Fibroblast of lung (primary cell): ENCODE data around the gene PSMD10. TPM values are rescaled to one million over a fixed set of nuclear protein-coding genes. Genes with fewer than 3 reads are reported as not detected.

Source experiments
- DNase-seq, 2 donors: peaks; one replicate each; pipeline versions ENCODE4 v3.0.0 to v3.0.0-alpha.2; 2010; ENCODE audit warnings: low read depth in 2 of 2
- H2AFZ ChIP-seq: 2 replicates; pipeline ENCODE4 v1.5.1; 2012; ENCODE audit warnings: low read length, control low read depth, inconsistent platforms
- H3K27ac ChIP-seq: 2 replicates; pipeline ENCODE4 v1.5.1; 2011; ENCODE audit warnings: low read length, control low read depth; ENCODE audit not compliant: insufficient read depth
- H3K27me3 ChIP-seq: 2 replicates; pipeline ENCODE4 v1.5.1; 2011; ENCODE audit warnings: mild to moderate bottlenecking, low read length; ENCODE audit not compliant: control insufficient read depth, insufficient read depth
- H3K36me3 ChIP-seq: 2 replicates; pipeline ENCODE4 v1.5.1; 2011; ENCODE audit warnings: low read length; ENCODE audit not compliant: control insufficient read depth, insufficient read depth
- H3K4me1 ChIP-seq: 2 replicates; pipeline ENCODE4 v1.5.1; 2011; ENCODE audit warnings: low read length; ENCODE audit not compliant: control insufficient read depth, insufficient read depth; ENCODE audit errors: extremely low read depth
- H3K4me2 ChIP-seq: 2 replicates; pipeline ENCODE4 v1.5.1; 2011; ENCODE audit warnings: low read length, control low read depth; ENCODE audit not compliant: insufficient read depth; ENCODE audit errors: extremely low read depth
- H3K4me3 ChIP-seq, 4 experiments: fragments of 200-600 bp in 1 of 4; sonication (generic) in 1 of 4; replicated peaks in 1 of 4; 2 replicates each; pipeline ENCODE4 v1.5.1; 2011 to 2016; ENCODE audit warnings: low read length in 4 of 4, low read depth in 3 of 4, mild to moderate bottlenecking in 3 of 4, control low read depth in 2 of 4, inconsistent platforms in 1 of 4, mixed read lengths in 1 of 4; ENCODE audit not compliant: insufficient read depth in 1 of 4; ENCODE audit errors: control extremely low read depth in 1 of 4
- H3K79me2 ChIP-seq: 2 replicates; pipeline ENCODE4 v1.5.1; 2012; ENCODE audit warnings: mild to moderate bottlenecking, low read length, inconsistent platforms; ENCODE audit not compliant: control insufficient read depth, insufficient read depth
- H3K9ac ChIP-seq: 2 replicates; pipeline ENCODE4 v1.5.1; 2011; ENCODE audit warnings: mild to moderate bottlenecking, low read length, control low read depth; ENCODE audit not compliant: insufficient read depth
- H3K9me3 ChIP-seq: 2 replicates; pipeline ENCODE4 v1.5.1; 2012; ENCODE audit warnings: low read depth, low read length; ENCODE audit not compliant: control insufficient read depth, insufficient read depth
- H4K20me1 ChIP-seq: 2 replicates; pipeline ENCODE4 v1.5.1; 2011; ENCODE audit warnings: low read length; ENCODE audit not compliant: control insufficient read depth, insufficient read depth; ENCODE audit errors: extremely low read depth
- CTCF ChIP-seq, 2 donors: IDR thresholded peaks in 1 of 2; conservative IDR thresholded peaks in 1 of 2; 1 replicate in 1 of 2; 2 replicates in 1 of 2; pipeline ENCODE4 v1.5.1; 2011 to 2012; ENCODE audit warnings: low read length in 2 of 2, control low read depth in 1 of 2, inconsistent platforms in 1 of 2, low read depth in 1 of 2, mild to moderate bottlenecking in 1 of 2
- EZH2 ChIP-seq: IDR thresholded peaks from 2 replicates; pipeline ENCODE4 v1.5.1; 2012; ENCODE audit warnings: low read length, control low read depth, mild to moderate bottlenecking; ENCODE audit errors: missing control alignments
- polyA plus RNA-seq, 2 donors: library from polyadenylated mRNA; depleted of rRNA in 1 of 2; stranded (reverse) in 1 of 2; unstranded in 1 of 2; fragments of >200 nt; gene quantifications; 2 replicates each; pipeline ENCODE4 v1.2.1, GENCODE V29; 2011 to 2012; ENCODE audit warnings: missing spikeins in 1 of 2
- total RNA-seq: library from RNA; depleted of rRNA; stranded (reverse); fragments of >200 nt; gene quantifications from 2 replicates; pipeline ENCODE4 v1.2.1, GENCODE V29; 2014

The PSMD10 gene
- total and polyA plus RNA-seq, 2 donors (not counting 1 experiment from before 2014, with no cell fraction given) = 72.7 to 102 TPM

GRCh38 chrX:108059801-108060200, 31.5 kb downstream of the PSMD10 start:
- Histone ChIP-seq H3K4me3 (no peak overlapping the region), H3K4me1 (no peaks in the 10 kb centered on the region), H3K27me3 (no peaks in the 10 kb centered on the region), H3K27ac (no peak overlapping the region), H3K9ac (no peak overlapping the region), H3K36me3 (no peaks in the 10 kb centered on the region), H4K20me1 (no peaks in the 10 kb centered on the region), H2AFZ (no peak overlapping the region), H3K9me3 (no peaks in the 10 kb centered on the region), H3K4me2 (no peak overlapping the region), H3K79me2 (no peaks in the 10 kb centered on the region)
- no peak for DNase-seq
- TF ChIP-seq CTCF (conservative IDR thresholded peaks at IDR 0.05 in 1 of 2, IDR thresholded peaks at IDR 0.05 in 1 of 2; ENCODE audit: low read depth in 1 of 2, low read length in 2 of 2) (no peak), EZH2 (no peak)

- Histone ChIP-seq H3K4me2 (no peak overlapping the region), H3K79me2 (no peaks in the 10 kb centered on the region), H3K9me3 (no peaks in the 10 kb centered on the region), H3K36me3 (no peaks in the 10 kb centered on the region), H3K4me1 (no peaks in the 10 kb centered on the region), H3K9ac (no peak overlapping the region), H3K27ac (no peak overlapping the region), H4K20me1 (no peaks in the 10 kb centered on the region), H3K27me3 (no peaks in the 10 kb centered on the region), H3K4me3 (no peak overlapping the region), H2AFZ (no peak overlapping the region)
- DNase-seq = no peak
- TF ChIP-seq CTCF (conservative IDR thresholded peaks at IDR 0.05 in 1 of 2, IDR thresholded peaks at IDR 0.05 in 1 of 2; ENCODE audit: low read depth in 1 of 2, low read length in 2 of 2) = no peak
- no peak for TF ChIP-seq EZH2
Observed at GRCh38 chrX:108055546-108055945, 35.8 kb downstream of the PSMD10 start.

GRCh38 chrX:108053218-108053617, 38.1 kb downstream of the PSMD10 start:
- no peak for DNase-seq
- Histone ChIP-seq H3K79me2 (no peaks in the 10 kb centered on the region), H3K9me3 (no peaks in the 10 kb centered on the region), H3K9ac (no peak overlapping the region), H3K27ac (no peak overlapping the region), H3K27me3 (no peaks in the 10 kb centered on the region), H3K36me3 (no peaks in the 10 kb centered on the region), H3K4me3 (no peak overlapping the region), H2AFZ (no peak overlapping the region), H4K20me1 (no peaks in the 10 kb centered on the region), H3K4me1 (no peaks in the 10 kb centered on the region), H3K4me2 (no peak overlapping the region)
- TF ChIP-seq EZH2 = no peak
- no peak for TF ChIP-seq CTCF (conservative IDR thresholded peaks at IDR 0.05 in 1 of 2, IDR thresholded peaks at IDR 0.05 in 1 of 2; ENCODE audit: low read depth in 1 of 2, low read length in 2 of 2)
